Measurements from ENCODE around the gene ABLIM3.

DNA sequence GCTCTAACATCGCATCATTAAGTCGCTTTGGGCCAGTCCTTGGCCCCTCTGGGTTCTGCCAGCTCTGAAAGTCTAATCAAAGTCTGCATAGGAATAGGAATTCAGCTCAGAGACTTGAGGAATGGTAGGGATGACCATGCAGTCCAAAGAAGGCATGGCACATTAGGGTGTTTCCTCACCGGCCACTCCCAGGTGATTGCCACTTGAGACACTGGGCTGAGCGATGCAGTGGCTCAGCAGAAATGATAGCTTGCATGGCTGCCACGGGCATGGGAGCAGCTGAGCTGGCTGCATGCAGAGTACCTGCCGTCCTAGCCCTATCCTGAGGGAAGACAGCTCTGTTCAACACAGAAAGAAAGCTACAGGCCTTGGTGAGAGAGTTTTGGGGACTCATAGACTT lies 159.1 kb downstream of the ABLIM3 start:
- TF ChIP-seq, protein P1, sequence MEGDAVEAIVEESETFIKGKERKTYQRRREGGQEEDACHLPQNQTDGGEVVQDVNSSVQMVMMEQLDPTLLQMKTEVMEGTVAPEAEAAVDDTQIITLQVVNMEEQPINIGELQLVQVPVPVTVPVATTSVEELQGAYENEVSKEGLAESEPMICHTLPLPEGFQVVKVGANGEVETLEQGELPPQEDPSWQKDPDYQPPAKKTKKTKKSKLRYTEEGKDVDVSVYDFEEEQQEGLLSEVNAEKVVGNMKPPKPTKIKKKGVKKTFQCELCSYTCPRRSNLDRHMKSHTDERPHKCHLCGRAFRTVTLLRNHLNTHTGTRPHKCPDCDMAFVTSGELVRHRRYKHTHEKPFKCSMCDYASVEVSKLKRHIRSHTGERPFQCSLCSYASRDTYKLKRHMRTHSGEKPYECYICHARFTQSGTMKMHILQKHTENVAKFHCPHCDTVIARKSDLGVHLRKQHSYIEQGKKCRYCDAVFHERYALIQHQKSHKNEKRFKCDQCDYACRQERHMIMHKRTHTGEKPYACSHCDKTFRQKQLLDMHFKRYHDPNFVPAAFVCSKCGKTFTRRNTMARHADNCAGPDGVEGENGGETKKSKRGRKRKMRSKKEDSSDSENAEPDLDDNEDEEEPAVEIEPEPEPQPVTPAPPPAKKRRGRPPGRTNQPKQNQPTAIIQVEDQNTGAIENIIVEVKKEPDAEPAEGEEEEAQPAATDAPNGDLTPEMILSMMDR (conservative IDR thresholded peaks at IDR 0.05; ENCODE audit: low read length) = no peak
- no peak for TF ChIP-seq EZH2phosphoT487 (IDR thresholded peaks at IDR 0.05; ENCODE audit: borderline replicate concordance, low read depth, low read length)

Data from OCI-LY7 (cell line).